Right cardiac atrium (tissue), 5 donors: ENCODE results near the gene MYL12A. TPM values are rescaled to one million over a fixed set of nuclear protein-coding genes. Genes with fewer than 3 reads are reported as not detected.
A peak's percentile ranks its signal among the peaks of the same experiment; 100 is the strongest.

ENCODE experiments used
- ATAC-seq, 2 donors: fragments of 200-7000 bp; cut with Tn5 transposase; one replicate each; pipeline versions ENCODE4 v1.8.0 to v1.9.1; 2020; ENCODE audit warnings: moderate library complexity in 2 of 2, mild to moderate bottlenecking in 1 of 2
- DNase-seq, 3 donors: peaks; one replicate each; pipeline ENCODE4 v3.0.0-alpha.2; 2020
- H3K27ac ChIP-seq: one replicate; pipeline ENCODE4 v1.5.1; 2013; ENCODE audit warnings: mild to moderate bottlenecking, low read length, control low read depth, moderate library complexity
- H3K27me3 ChIP-seq: one replicate; pipeline ENCODE4 v1.6.1; 2013; ENCODE audit not compliant: control insufficient read depth, insufficient read depth
- H3K4me1 ChIP-seq: one replicate; pipeline ENCODE4 v1.6.1; 2013; ENCODE audit warnings: low read length; ENCODE audit not compliant: control insufficient read depth, insufficient read depth
- H3K4me3 ChIP-seq: one replicate; pipeline ENCODE4 v1.5.1; 2013; ENCODE audit warnings: low read length, control low read depth
- H3K9me3 ChIP-seq: one replicate; pipeline ENCODE4 v1.6.1; 2013; ENCODE audit warnings: low read length; ENCODE audit not compliant: control insufficient read depth
- WGBS: extraction: QIAGEN DNeasy Blood & Tissue Kit; methylation state at CpG from one replicate; pipeline ENCODE4 v1.1.7; 2013; 5-methylcytosine and 5-hydroxymethylcytosine counted together
- intact Hi-C, 4 donors: fragments of 100-400 bp; cut with DNase I; formaldehyde crosslinking; loops; one replicate each; pipeline versions ENCODE4 v1.11.0 to v1.14.0; 2022 to 2023
- polyA plus RNA-seq: library from polyadenylated mRNA; stranded (reverse); fragments of 200-250 nt; gene quantifications from one replicate; pipeline ENCODE4 v1.2.3, GENCODE V29; 2013
- total RNA-seq, 4 donors: library from RNA; stranded (reverse); fragmentation: NEBNext Ultra II Directional; extraction: Animal tissue kit (Norgen Biotek cat#: 25700); gene quantifications; one replicate each; pipeline ENCODE4 v1.2.1, GENCODE V29; 2021
- donor health status: healthy with polysubstance abuse.
- donor health status: DM: no; HTN: yes; CAD: no.
- donor health status: DM: no; HTN: no; CAD: no.
- donor health status: DM: no; HTN: yes; CAD: no; lungs with severe emphysema.
- donor health status: DM: yes; HTN: yes; CAD: no.

Gene MYL12A
- total and polyA plus RNA-seq, 5 donors = 493 to 1,833 (median 795) TPM

- WGBS = 60% methylated on average over 7 of the region's 7 CpGs
- ATAC-seq = no peak
- H3K27me3 ChIP-seq = no peaks in the 10 kb centered on the region
- intact Hi-C loops = loop anchor here (2.0 to 10.0 kb wide), 7 partner anchors 168 to 383 kb away; partner anchors contain the start of gene TGIF1 (in 4 of the 4)
- peak in 1 of 3 donors; percentile 33 for DNase-seq
- H3K9me3 ChIP-seq = no peaks in the 10 kb centered on the region
- no peak overlapping the region for H3K27ac ChIP-seq
- H3K4me3 ChIP-seq = no peak overlapping the region
- peaks cover 2% of the 10 kb centered on the region for H3K4me1 ChIP-seq
Observed at GRCh38 chr18:3283908-3284307, 36.3 kb downstream of the MYL12A start.

GRCh38 chr18:3284501-3284900 lies 36.9 kb downstream of the MYL12A start:
- intact Hi-C loops = loop anchor here (5.0 to 10.0 kb wide), 6 partner anchors 168 to 383 kb away; partner anchors contain the start of gene TGIF1 (in 4 of the 4)
- Histone ChIP-seq H3K27ac (no peak overlapping the region), H3K4me1 (peaks cover 2% of the 10 kb centered on the region), H3K27me3 (no peaks in the 10 kb centered on the region), H3K4me3 (no peak overlapping the region), H3K9me3 (no peaks in the 10 kb centered on the region)
- no peak for DNase-seq
- 92% methylated on average over 9 of the region's 9 CpGs for WGBS
- ATAC-seq = no peak

GRCh38 chr18:3286159-3286558 lies 38.6 kb downstream of the MYL12A start:
- ATAC-seq (no peak), DNase-seq (no peak)
- H3K4me1 ChIP-seq = peaks cover 2% of the 10 kb centered on the region
- H3K27ac ChIP-seq = no peak overlapping the region
- H3K27me3 ChIP-seq = no peaks in the 10 kb centered on the region
- intact Hi-C loops = loop anchor here in 3 of 4 donors (10.0 kb wide), 3 partner anchors 169 to 309 kb away; partner anchors contain the start of gene TGIF1 (in 2 of the 3)
- no peaks in the 10 kb centered on the region for H3K9me3 ChIP-seq
- no peak overlapping the region for H3K4me3 ChIP-seq
- WGBS = 84% methylated on average over 7 of the region's 7 CpGs

GRCh38 chr18:3293196-3293951 lies 45.8 kb downstream of the MYL12A start:
- ATAC-seq = no peak
- Histone ChIP-seq H3K4me3 (no peak overlapping the region), H3K4me1 (no peaks in the 10 kb centered on the region), H3K9me3 (no peaks in the 10 kb centered on the region), H3K27me3 (no peaks in the 10 kb centered on the region), H3K27ac (no peak overlapping the region)
- DNase-seq = no peak
- intact Hi-C loops = no loop called here
- WGBS = 86% methylated on average over 2 of the region's 2 CpGs

GRCh38 chr18:3294435-3295080 lies 47.0 kb downstream of the MYL12A start:
- 91% methylated on average over 3 of the region's 3 CpGs for WGBS
- H3K4me3 ChIP-seq = no peak overlapping the region
- ATAC-seq (no peak), DNase-seq (no peak)
- H3K27ac ChIP-seq = no peak overlapping the region
- no peaks in the 10 kb centered on the region for H3K4me1 ChIP-seq
- intact Hi-C loops = no loop called here
- no peaks in the 10 kb centered on the region for H3K9me3 ChIP-seq
- no peaks in the 10 kb centered on the region for H3K27me3 ChIP-seq

GRCh38 chr18:3297025-3297984 lies 49.7 kb downstream of the MYL12A start:
- no peak overlapping the region for H3K27ac ChIP-seq
- no peaks in the 10 kb centered on the region for H3K4me1 ChIP-seq
- 7% methylated on average over 18 of the region's 18 CpGs for WGBS
- no peaks in the 10 kb centered on the region for H3K27me3 ChIP-seq
- ATAC-seq = peak; percentile 93 to 97
- H3K4me3 ChIP-seq = peak overlapping the region; percentile 45
- intact Hi-C loops = no loop called here
- no peaks in the 10 kb centered on the region for H3K9me3 ChIP-seq
- peak; percentile 85 to 91 (median 90) for DNase-seq

- H3K27me3 ChIP-seq = no peaks in the 10 kb centered on the region
- no peaks in the 10 kb centered on the region for H3K4me1 ChIP-seq
- intact Hi-C loops = no loop called here
- no peak for ATAC-seq
- WGBS = 98% methylated on average over 1 of the region's 1 CpG
- H3K4me3 ChIP-seq = no peak overlapping the region
- no peaks in the 10 kb centered on the region for H3K9me3 ChIP-seq
- no peak overlapping the region for H3K27ac ChIP-seq
- no peak for DNase-seq
Observed at GRCh38 chr18:3304832-3305231, 57.2 kb downstream of the MYL12A start.

- Histone ChIP-seq H3K27ac (no peak overlapping the region), H3K4me3 (no peak overlapping the region), H3K4me1 (no peaks in the 10 kb centered on the region), H3K9me3 (no peaks in the 10 kb centered on the region), H3K27me3 (no peaks in the 10 kb centered on the region)
- intact Hi-C loops = no loop called here
- ATAC-seq (no peak), DNase-seq (no peak)
- WGBS = 84% methylated on average over 7 of the region's 7 CpGs
Observed at GRCh38 chr18:3305354-3305762, 57.8 kb downstream of the MYL12A start.
